OCI-LY7 (cell line): Measurements from ENCODE around the gene RNF11. TPM values are rescaled to one million over a fixed set of nuclear protein-coding genes. Genes with fewer than 3 reads are reported as not detected.
"Not testable (repeated sequence)": the region's sequence is repeated elsewhere in the genome, so short reads cannot be mapped to it uniquely, and the experiment has no call there.

Experiments used
- BruUV-seq: library from RNA; stranded (reverse); fragments of 400-500 nt; replicated peaks from 2 replicates; lab custom pipeline; 2021; lab: Mats Ljungman, UMichigan
- CTCF ChIA-PET: fragments of 300-600 bp; sonication (Branson Sonifier 250); formaldehyde crosslinking; loops from one replicate; lab custom pipeline; 2022; ENCODE audit warnings: antibody characterized with exemption; ENCODE audit not compliant: unreplicated experiment; lab: Charles Lee
- POLR2A ChIA-PET: fragments of 300-600 bp; sonication (Branson Sonifier 250); formaldehyde crosslinking; loops from one replicate; lab custom pipeline; 2022; ENCODE audit warnings: antibody characterized with exemption; lab: Charles Lee
- DNase-seq: peaks from one replicate; pipeline ENCODE4 v3.0.0-alpha.2; 2015; ENCODE audit warnings: low spot score
- H2AFZ ChIP-seq: fragments of 200-600 bp; sonication (generic), shearing (Covaris generic); 2 replicates; pipeline ENCODE4 v1.6.1; 2014; ENCODE audit warnings: mild to moderate bottlenecking, antibody characterized with exemption, low read length, moderate library complexity
- H3K27ac ChIP-seq: fragments of 200-600 bp; sonication (generic); 2 replicates; pipeline ENCODE4 v1.5.1; 2014; ENCODE audit warnings: mixed run types, low read depth, mild to moderate bottlenecking, moderate library complexity, low read length, inconsistent platforms; ENCODE audit not compliant: poor library complexity, severe bottlenecking
- H3K36me3 ChIP-seq: fragments of 200-600 bp; sonication (generic); 2 replicates; pipeline ENCODE4 v1.6.1; 2014; ENCODE audit warnings: mild to moderate bottlenecking, antibody characterized with exemption, low read length, moderate library complexity, mixed read lengths; ENCODE audit not compliant: insufficient read depth
- H3K4me1 ChIP-seq: fragments of 200-600 bp; sonication (generic); 2 replicates; pipeline ENCODE4 v1.5.1; 2014; ENCODE audit warnings: mild to moderate bottlenecking, low read length; ENCODE audit not compliant: insufficient read depth, poor library complexity, severe bottlenecking
- H3K4me2 ChIP-seq: fragments of 200-600 bp; sonication (generic); 2 replicates; pipeline ENCODE4 v1.6.1; 2014; ENCODE audit warnings: mild to moderate bottlenecking, low read length
- H3K4me3 ChIP-seq: fragments of 200-600 bp; sonication (generic); 2 replicates; pipeline ENCODE4 v1.5.1; 2014; ENCODE audit warnings: mild to moderate bottlenecking, low read depth, low read length; ENCODE audit not compliant: poor library complexity, severe bottlenecking
- H3K79me2 ChIP-seq: fragments of 200-600 bp; sonication (generic); 2 replicates; pipeline ENCODE4 v1.6.1; 2016; ENCODE audit warnings: low read depth, mild to moderate bottlenecking, low read length, moderate library complexity, mixed read lengths; ENCODE audit not compliant: insufficient read depth
- H3K9me2 ChIP-seq: fragments of 200-600 bp; sonication (generic); 2 replicates; pipeline ENCODE4 v1.6.1; 2016; ENCODE audit warnings: mild to moderate bottlenecking, low read length, mixed read lengths; ENCODE audit not compliant: insufficient read depth
- H3K9me3 ChIP-seq: fragments of 200-600 bp; sonication (generic); 2 replicates; pipeline ENCODE4 v1.6.1; 2014; ENCODE audit warnings: mild to moderate bottlenecking, mixed run types, low read length, mixed read lengths
- H4K20me1 ChIP-seq: fragments of 200-600 bp; sonication (generic); 2 replicates; pipeline ENCODE4 v1.6.1; 2014; ENCODE audit warnings: mild to moderate bottlenecking, antibody characterized with exemption, low read length, moderate library complexity, mixed read lengths; ENCODE audit not compliant: insufficient read depth
- EZH2phosphoT487 ChIP-seq: fragments of 200-600 bp; sonication (generic); IDR thresholded peaks from 2 replicates; pipeline ENCODE4 v1.6.1; 2018; ENCODE audit warnings: low read depth, borderline replicate concordance, mild to moderate bottlenecking, mixed run types, antibody characterized with exemption, low read length, moderate library complexity, mixed read lengths
- intact Hi-C: fragments of 100-400 bp; cut with micrococcal nuclease; formaldehyde crosslinking; loops from one replicate; pipeline ENCODE4 v1.10.0; 2022; ENCODE audit not compliant: unreplicated experiment
- total RNA-seq, 2 experiments: library from RNA; depleted of rRNA in 1 of 2; stranded (reverse); fragments of >200 nt in 1 of 2; shearing (Covaris generic) in 1 of 2; gene quantifications; 2 replicates each; pipeline ENCODE4 v1.2.3, GENCODE V29; 2014 to 2022
- TF ChIP-seq, protein P1 (sequence below): fragments of 200-600 bp; sonication (generic); conservative IDR thresholded peaks from 2 replicates; pipeline ENCODE4 v1.5.1; 2014; ENCODE audit warnings: mild to moderate bottlenecking, antibody characterized with exemption, low read length, moderate library complexity, mixed read lengths

RNF11 gene
- total RNA-seq, 2 experiments from 2014 or later, result 1.5 to 4.8 TPM

- DNase-seq, result no peak
- no peak overlapping the region for H3K4me2 ChIP-seq
- ChIA-PET CTCF (no interaction called here), POLR2A (no interaction called here)
- intact Hi-C loops, result no loop called here
- no peaks in the 10 kb centered on the region for H3K79me2 ChIP-seq
- no peaks in the 10 kb centered on the region for H3K4me1 ChIP-seq
- no peak overlapping the region for H2AFZ ChIP-seq
- H3K27ac ChIP-seq, result no peak overlapping the region
- no peaks in the 10 kb centered on the region for H4K20me1 ChIP-seq
- no peaks in the 10 kb centered on the region for H3K36me3 ChIP-seq
- H3K9me3 ChIP-seq, result no peaks in the 10 kb centered on the region
- no peak overlapping the region for H3K4me3 ChIP-seq
- BruUV-seq, result no TSS peak
- no peak for TF ChIP-seq EZH2phosphoT487
- TF ChIP-seq, protein P1, sequence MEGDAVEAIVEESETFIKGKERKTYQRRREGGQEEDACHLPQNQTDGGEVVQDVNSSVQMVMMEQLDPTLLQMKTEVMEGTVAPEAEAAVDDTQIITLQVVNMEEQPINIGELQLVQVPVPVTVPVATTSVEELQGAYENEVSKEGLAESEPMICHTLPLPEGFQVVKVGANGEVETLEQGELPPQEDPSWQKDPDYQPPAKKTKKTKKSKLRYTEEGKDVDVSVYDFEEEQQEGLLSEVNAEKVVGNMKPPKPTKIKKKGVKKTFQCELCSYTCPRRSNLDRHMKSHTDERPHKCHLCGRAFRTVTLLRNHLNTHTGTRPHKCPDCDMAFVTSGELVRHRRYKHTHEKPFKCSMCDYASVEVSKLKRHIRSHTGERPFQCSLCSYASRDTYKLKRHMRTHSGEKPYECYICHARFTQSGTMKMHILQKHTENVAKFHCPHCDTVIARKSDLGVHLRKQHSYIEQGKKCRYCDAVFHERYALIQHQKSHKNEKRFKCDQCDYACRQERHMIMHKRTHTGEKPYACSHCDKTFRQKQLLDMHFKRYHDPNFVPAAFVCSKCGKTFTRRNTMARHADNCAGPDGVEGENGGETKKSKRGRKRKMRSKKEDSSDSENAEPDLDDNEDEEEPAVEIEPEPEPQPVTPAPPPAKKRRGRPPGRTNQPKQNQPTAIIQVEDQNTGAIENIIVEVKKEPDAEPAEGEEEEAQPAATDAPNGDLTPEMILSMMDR, result no peak
- H3K9me2 ChIP-seq, result no peaks in the 10 kb centered on the region
These were observed 13.8 kb upstream of the RNF11 start for GRCh38 chr1:51222136-51222787.

DNA sequence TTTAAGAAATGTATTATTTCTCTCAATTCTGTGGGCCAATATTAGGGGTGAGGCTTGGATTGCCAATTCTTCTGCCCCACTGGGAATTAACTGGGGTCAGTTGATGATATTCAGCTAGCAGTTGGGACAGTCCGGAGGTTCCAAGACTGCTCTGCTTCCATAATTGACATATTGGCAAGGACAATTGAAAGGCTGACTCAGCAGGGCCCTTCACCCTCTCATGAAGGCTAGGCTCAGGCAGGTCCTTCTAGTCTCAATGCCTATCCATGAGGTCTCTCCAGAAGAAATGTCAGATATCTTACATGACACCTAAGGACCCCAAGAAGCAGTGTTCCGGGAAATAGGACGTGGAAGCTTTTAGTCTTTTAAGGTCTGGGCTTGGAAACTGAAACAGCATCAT, 13.3 kb upstream of the RNF11 start:
- TF ChIP-seq EZH2phosphoT487, result no peak
- TF ChIP-seq, protein P1, result no peak
- no TSS peak for BruUV-seq
- no peaks in the 10 kb centered on the region for H4K20me1 ChIP-seq
- no peak overlapping the region for H3K27ac ChIP-seq
- H3K4me2 ChIP-seq, result no peak overlapping the region
- ChIA-PET POLR2A (no interaction called here), CTCF (no interaction called here)
- no peaks in the 10 kb centered on the region for H3K4me1 ChIP-seq
- H3K9me3 ChIP-seq, result no peaks in the 10 kb centered on the region
- no peaks in the 10 kb centered on the region for H3K36me3 ChIP-seq
- H3K9me2 ChIP-seq, result no peaks in the 10 kb centered on the region
- no peak overlapping the region for H2AFZ ChIP-seq
- H3K4me3 ChIP-seq, result no peak overlapping the region
- H3K79me2 ChIP-seq, result no peaks in the 10 kb centered on the region
- intact Hi-C loops, result no loop called here
- DNase-seq, result no peak

DNA sequence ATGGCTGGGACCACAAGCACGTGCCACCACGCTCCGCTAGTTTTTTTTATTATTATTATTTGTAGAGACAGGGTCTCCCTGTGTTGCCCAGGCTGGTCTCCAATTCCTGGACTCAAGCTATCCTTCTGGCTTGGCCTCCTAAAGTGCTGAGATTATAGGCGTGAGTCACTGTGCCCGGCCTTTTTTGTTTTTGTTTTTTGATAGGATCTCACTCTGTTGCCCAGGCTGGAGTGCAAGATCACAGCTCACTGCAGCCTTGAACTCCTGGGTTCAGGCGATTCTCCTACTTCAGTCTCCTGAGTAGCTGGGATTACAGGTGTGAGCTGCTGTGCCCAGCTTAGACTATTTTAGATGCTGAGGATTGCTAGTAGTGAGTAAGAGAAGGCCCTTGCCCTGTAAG, 11.8 kb upstream of the RNF11 start:
- no peak for DNase-seq
- no peak overlapping the region for H3K4me2 ChIP-seq
- BruUV-seq, result no TSS peak
- H3K79me2 ChIP-seq, result no peaks in the 10 kb centered on the region
- POLR2A ChIA-PET, result interaction anchor here (1.1 kb wide), 1 partner anchor 11 kb away, joined by 3 read pairs; no protein-coding TSS in a partner anchor
- H3K27ac ChIP-seq, result no peak overlapping the region
- H3K9me3 ChIP-seq, result no peaks in the 10 kb centered on the region
- no peaks in the 10 kb centered on the region for H3K36me3 ChIP-seq
- no peak overlapping the region for H3K4me3 ChIP-seq
- no peaks in the 10 kb centered on the region for H3K9me2 ChIP-seq
- no peak overlapping the region for H2AFZ ChIP-seq
- intact Hi-C loops, result no loop called here
- CTCF ChIA-PET, result no interaction called here
- no peaks in the 10 kb centered on the region for H4K20me1 ChIP-seq
- H3K4me1 ChIP-seq, result no peaks in the 10 kb centered on the region
- TF ChIP-seq, protein P1, result no peak
- no peak for TF ChIP-seq EZH2phosphoT487

DNA sequence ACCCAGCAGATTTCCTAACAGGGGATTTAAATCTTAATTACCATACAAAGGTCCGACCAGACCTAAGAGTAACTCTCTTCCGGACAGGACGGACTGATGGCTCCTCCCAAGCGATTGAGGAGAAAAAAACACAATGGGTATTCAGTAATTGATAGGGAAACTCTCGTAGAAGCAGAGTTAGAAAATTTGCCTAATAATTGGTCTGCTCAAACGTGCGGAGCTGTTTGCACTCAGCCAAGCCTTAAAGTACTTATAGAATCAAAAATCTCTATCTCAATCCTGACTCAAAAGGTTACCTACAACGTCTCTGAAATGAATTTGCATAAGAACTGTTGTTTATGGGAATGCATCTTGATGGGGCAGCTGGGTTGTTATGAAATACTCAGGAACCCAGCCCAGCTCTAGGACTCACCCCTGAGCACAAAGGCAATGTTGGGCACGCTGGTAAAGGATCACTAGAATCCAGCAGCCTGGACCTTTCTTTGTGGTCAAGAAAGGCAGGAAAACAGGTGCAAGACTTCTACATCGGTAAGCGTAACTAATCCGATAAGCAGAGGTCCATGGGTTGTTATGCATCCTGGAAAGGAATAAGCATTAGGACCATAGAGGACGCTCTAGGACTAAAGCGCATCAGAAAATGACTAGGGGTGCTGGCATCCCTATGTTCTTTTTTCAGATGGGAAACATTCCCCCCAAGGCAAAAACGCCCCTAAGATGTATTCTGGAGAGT, 8.7 kb upstream of the RNF11 start:
- H3K4me3 ChIP-seq, intact Hi-C loops, CTCF ChIA-PET, H3K4me2 ChIP-seq, H3K9me3 ChIP-seq, H3K4me1 ChIP-seq, H3K27ac ChIP-seq, BruUV-seq, H3K9me2 ChIP-seq, POLR2A ChIA-PET, H3K79me2 ChIP-seq, DNase-seq, H2AFZ ChIP-seq, H4K20me1 ChIP-seq, H3K36me3 ChIP-seq: not testable (repeated sequence)
